Breast epithelium (tissue), 3 donors: ENCODE data around the gene PDGFA.

Source experiments
- CTCF ChIP-seq, 3 donors: fragments of 450-650 bp; IDR thresholded peaks; one replicate each; pipeline ENCODE4 v1.5.1; 2016 to 2017; ENCODE audit warnings: antibody characterized with exemption in 3 of 3, mild to moderate bottlenecking in 3 of 3, moderate library complexity in 3 of 3
- POLR2A ChIP-seq: fragments of 450-650 bp; IDR thresholded peaks from one replicate; pipeline ENCODE4 v1.6.1; 2016; ENCODE audit warnings: antibody characterized with exemption, mild to moderate bottlenecking, moderate library complexity
- POLR2AphosphoS5 ChIP-seq, 3 donors: sonication (generic); formaldehyde crosslinking; IDR thresholded peaks; one replicate each; pipeline ENCODE4 v1.6.1; 2017; ENCODE audit warnings: antibody characterized with exemption in 3 of 3

GRCh38 chr7:476736-477360 lies 42.8 kb downstream of the PDGFA start:
- TF ChIP-seq POLR2A, result no peak
- no peak for TF ChIP-seq CTCF (IDR thresholded peaks at IDR 0.05)
- TF ChIP-seq POLR2AphosphoS5 (IDR thresholded peaks at IDR 0.05), result no peak
